AG08396 (cell line): Measurements from ENCODE around the gene TRIM29.

Source experiments
- DNase-seq: peaks from one replicate; pipeline ENCODE4 v3.0.0; 2012; ENCODE audit warnings: low spot score, mixed read lengths

The TRIM29 gene

DNA sequence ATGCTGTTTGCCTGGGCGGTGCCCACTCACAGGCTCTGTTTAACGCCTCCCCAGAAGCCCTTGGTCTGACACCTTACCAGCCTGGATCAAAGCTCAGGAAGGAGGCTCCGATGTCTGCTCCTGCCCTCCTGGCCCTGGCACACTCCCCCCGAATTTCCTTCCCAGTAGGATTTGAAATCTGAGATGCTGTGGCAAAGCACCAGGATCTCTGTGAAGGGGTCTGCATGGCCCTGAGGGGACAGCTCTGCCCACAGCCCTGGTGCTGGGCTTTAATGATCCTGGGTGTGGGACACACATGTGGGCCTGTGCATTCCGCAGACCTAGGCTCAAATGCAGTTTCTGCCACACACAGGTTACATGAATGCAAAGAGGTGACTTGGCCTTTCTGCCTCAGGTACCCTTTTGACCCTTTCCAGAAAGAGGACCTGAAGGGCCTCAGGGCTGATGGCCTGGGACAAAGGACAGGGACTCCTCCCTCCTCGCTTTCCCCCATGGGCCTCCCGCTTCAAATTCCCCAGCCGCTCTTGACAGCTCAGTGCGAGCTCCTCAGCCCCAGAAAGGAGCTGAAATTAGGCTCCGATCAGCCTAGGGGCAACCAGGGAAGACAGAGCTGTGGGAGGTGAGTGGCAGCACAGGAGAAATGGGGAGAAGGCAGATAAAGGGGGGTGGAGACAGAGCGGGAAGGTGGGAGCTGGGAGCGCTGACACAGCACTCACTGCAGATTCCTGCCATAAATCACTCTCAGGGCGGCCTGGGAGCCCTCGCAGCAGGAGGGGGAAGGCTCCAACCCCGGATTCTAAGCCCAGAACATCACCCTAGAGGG, 41.3 kb downstream of the TRIM29 start:
- no peak for DNase-seq

GRCh38 chr11:120095516-120095915, 42.4 kb downstream of the TRIM29 start:
- no peak for DNase-seq

- no peak for DNase-seq
Observed at GRCh38 chr11:120091701-120092100, 46.2 kb downstream of the TRIM29 start.

DNA sequence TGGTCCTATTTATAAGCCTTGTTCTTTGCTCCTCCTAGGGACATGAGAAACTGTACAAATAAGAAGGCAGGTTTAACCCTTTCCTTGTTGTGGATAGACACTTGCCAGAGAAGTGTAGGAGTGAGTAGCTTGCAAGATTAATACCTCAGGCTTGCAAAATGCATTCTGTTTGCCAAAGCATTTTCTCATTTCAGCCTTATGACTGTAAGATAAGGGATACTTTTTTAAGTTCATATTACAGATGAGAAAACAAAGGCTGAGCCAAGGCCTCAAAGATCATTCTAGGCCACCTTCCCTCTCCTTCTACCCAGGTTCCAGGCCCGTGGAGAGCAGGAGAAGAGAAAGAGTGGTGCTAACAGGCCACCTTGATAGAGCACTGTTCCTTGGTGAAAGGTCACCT, 46.8 kb downstream of the TRIM29 start:
- no peak for DNase-seq

- DNase-seq = no peak
Observed at GRCh38 chr11:120090411-120090810, 47.5 kb downstream of the TRIM29 start.

DNA sequence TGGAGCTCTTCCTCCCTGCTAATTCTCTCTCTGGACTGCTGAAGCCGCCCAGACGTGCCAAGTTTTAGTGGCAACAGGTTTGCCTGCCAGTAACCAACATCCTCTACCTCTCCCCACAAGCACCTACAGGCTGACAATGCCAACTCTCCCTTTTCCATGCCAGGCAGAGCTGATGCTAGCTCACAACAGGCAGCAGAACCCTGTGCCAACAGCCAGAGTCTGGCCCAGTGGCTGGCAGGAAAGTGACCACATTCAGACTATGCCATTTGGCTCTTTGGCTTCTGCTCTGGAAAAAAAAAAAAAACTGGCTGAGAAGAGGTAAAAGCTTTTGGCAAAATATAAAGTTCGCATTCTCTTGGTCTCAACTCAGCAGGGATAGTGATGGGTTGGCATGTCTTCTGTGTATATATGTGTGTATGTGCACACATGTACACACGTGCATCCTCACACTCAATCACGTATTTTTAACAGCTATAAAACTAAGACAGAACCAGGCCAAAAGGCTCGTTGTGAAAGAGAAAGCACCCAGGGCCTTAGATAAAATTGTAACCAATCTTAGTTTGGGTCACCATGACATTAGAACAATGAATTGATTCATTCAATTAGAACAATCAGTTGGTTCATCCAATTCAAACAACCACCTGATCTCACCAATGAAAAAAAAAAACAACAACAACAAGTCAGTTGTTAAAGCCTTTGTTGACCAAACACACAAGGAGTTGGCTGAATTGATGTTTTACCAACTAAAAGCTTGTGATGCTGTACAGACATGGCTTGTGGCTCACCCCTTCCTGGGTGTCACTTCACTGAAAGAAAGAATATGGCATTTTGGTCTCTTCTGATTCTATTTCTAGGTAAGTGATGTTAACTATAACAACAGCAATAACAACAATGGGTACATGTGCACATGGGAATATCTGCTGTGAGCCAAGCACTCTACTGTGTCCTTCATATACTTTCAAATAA, 48.6 kb downstream of the TRIM29 start:
- DNase-seq = no peak

DNA sequence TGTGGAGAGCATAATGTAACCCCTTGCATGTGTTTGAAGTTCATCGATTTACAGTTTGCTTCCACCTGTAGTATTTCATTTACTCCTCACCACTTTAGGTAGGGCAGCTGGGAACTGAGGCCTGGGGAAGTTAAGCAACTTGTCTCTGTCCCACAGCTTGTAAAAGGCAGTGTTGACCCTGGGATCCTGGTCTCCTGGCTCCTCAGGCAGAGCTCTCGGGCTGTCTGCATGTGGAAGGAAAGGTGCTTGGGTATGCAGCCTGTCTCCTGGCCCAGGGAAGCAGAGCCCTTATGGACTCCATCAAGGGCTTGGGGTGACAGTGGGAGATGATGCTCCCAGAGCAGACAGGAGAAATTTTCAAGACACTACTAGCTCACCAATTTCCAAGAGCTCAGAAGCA, 49.9 kb downstream of the TRIM29 start:
- DNase-seq = no peak

DNA sequence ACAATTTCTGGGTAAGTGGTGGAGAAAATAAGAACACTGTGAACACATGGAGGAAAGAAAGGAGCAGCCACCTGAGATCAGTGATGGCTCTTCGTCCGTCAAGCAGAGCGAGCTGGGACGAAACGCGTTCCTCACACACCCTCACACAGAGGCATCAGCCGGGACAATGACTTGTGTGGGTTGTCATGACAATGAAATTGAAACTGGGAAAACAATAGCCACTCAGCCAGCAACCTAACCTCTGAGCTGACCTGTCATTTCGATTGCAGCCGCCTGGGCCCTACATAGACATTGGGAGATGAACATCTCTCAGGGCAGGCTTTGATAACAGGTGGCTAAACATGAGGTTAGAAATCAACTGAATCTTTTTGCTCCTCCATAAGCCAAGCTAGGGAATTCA, 51.3 kb downstream of the TRIM29 start:
- DNase-seq = no peak

DNA sequence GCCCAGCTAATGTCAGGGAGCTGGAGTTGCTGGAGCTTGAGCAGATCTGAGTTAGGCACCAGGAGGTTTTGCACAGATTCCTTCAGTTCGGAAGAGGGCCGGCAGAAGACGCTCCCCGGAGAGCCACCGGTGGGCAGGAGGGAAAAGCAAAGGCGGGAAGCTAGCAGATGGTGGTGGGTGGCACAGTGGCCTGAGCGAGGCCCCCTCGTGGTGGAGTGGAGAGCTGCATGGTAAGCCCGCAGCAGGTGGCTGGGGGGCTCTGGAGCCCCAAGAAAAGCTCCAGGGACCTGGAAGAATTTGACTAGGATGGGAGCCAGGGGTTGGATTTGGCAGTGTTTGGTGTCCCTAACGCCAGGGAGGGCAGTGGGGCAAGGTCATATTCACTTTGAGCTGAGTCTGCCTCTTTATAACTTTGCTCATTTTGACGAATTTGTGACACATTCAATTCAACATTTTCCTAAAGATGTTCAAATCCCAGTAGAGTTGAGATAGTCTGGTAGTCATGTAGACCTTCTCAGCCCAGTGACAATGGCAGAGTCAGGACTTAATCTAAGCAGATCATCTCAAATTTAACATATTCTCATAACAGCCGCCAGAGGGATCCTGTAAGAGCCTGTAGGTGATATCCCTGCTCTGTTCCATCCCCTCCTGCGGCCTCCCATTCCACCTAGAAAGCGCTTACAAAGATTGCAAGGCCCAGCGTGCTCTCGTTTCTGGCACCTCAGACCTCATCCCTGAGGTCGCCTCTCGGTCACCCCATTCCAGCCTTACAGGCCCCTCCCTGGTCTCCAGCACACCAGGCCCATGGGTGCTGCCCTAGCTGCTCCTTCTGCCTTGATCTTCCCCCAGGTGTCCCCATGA, 57.9 kb downstream of the TRIM29 start:
- DNase-seq = no peak

DNA sequence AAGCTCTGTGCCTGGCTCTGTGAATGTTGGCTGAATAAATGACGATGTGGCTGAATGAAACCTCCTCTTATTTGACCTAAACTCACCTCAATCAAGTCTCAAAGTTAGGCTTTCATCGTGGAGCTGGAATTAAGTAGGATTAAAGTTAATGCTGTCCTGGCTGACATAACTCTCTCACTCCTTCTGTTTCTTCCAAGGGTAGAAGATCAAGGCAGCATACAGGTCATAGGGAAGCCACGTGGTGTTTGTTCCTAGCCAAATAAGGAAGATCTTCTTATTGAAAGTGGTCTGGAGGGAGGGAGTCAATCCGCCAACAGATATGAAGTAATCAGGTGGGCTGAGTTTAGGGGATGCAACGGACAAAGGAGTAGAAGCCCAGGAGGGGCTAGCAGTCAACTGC, 59.5 kb downstream of the TRIM29 start:
- no peak for DNase-seq

- no peak for DNase-seq
Observed at GRCh38 chr11:120074076-120074475, 63.8 kb downstream of the TRIM29 start.

GRCh38 chr11:120073196-120073595, 64.7 kb downstream of the TRIM29 start:
- DNase-seq = no peak

- DNase-seq = peak; percentile 60
Observed at GRCh38 chr11:120068114-120068573, 69.8 kb downstream of the TRIM29 start.

GRCh38 chr11:120067438-120068113, 70.3 kb downstream of the TRIM29 start:
- no peak for DNase-seq

GRCh38 chr11:120066738-120067437, 71.0 kb downstream of the TRIM29 start:
- DNase-seq = no peak

DNA sequence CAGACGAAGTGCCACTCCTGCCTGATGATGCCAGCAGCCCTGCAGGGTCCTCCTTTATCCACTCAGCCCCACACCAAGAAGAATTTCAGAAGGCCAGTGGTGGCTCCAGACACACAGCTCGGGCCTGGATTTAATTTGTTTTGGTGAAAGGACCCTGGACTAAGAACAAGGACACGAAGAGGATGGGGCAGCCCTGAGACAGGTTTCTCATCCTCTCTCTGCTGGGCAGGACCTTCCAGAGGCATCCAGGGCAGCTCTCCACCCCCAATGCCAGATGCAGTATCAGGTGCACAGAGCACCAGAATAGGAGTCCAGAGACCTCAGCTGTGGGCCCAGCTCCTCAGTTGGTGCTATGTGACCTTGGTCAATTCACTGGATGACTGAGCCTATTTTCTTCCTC, 72.0 kb downstream of the TRIM29 start:
- DNase-seq = no peak

GRCh38 chr11:120065176-120065575, 72.7 kb downstream of the TRIM29 start:
- no peak for DNase-seq

GRCh38 chr11:120064341-120064740, 73.6 kb downstream of the TRIM29 start:
- no peak for DNase-seq

DNA sequence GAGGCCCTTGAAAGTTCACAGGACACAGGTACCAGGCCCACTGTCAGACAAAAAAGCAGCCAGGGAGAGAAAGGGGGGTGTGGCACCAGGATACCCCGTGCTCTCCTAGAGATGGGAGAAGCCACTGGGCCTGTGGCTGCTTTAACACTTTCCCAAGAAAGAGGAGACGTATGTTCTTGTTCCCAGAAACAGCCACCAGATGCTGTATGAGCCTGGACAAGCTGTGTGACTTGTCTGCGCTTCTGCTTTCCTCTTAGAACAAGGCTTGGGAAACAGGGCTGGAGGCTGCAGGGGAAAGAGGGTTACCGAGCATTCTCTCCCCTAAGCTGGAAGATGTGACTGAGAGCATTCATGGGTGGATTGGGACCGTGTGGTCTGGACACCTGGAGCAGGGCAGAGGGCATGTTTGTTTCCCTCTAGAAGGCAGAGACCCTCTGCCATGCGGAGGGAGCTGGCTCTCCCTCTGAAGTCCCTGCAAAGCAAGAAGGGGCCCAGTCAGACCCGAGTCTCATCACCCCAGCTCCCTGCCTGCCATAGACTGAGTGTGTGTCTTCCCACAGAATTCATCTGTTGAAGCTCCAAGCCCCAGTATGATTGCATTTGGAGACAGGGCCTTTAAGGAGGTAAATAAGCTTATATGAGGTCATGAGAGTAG, 74.1 kb downstream of the TRIM29 start:
- no peak for DNase-seq

DNA sequence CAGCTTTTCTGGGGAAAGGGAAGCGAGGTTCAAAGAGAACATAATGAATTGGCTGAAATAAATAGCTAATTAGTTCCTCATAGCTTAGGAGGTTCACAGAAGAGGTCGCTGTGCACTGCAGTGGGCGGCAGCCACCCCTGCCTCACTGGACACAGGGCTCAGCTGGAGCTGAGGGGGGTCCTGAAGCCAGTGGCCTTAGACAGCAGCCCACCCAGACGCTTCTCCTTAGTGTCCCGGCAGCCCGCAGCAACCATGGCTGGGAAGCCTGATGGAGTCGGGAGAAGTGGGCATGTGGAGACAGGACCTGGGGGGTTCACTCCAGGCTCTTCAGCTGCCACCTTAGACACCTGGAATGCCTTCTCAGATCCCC, 75.4 kb downstream of the TRIM29 start:
- no peak for DNase-seq
